A673 (cell line): Measurements from ENCODE around the gene RAE1.

ENCODE experiments used
- EZH2 ChIP-seq: fragments of 200-600 bp; sonication (generic); IDR thresholded peaks from 2 replicates; pipeline ENCODE4 v1.6.1; 2017; ENCODE audit warnings: borderline replicate concordance, low read depth, mild to moderate bottlenecking, mixed read lengths, antibody characterized with exemption, low read length; ENCODE audit not compliant: poor library complexity, severe bottlenecking
- TF ChIP-seq, protein P1 (sequence below): fragments of 300-800, 200-600 bp; sonication (generic); conservative IDR thresholded peaks from 2 replicates; pipeline ENCODE4 v1.5.1; 2017; ENCODE audit warnings: low read depth, mild to moderate bottlenecking, antibody characterized with exemption, low read length, moderate library complexity, mixed read lengths

- TF ChIP-seq, protein P1, sequence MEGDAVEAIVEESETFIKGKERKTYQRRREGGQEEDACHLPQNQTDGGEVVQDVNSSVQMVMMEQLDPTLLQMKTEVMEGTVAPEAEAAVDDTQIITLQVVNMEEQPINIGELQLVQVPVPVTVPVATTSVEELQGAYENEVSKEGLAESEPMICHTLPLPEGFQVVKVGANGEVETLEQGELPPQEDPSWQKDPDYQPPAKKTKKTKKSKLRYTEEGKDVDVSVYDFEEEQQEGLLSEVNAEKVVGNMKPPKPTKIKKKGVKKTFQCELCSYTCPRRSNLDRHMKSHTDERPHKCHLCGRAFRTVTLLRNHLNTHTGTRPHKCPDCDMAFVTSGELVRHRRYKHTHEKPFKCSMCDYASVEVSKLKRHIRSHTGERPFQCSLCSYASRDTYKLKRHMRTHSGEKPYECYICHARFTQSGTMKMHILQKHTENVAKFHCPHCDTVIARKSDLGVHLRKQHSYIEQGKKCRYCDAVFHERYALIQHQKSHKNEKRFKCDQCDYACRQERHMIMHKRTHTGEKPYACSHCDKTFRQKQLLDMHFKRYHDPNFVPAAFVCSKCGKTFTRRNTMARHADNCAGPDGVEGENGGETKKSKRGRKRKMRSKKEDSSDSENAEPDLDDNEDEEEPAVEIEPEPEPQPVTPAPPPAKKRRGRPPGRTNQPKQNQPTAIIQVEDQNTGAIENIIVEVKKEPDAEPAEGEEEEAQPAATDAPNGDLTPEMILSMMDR = no peak
- no peak for TF ChIP-seq EZH2
These were observed 19.3 kb downstream of the RAE1 start for GRCh38 chr20:57370316-57370715.
